ENCODE measurements around the gene DDAH1. TPM values are rescaled to one million over a fixed set of nuclear protein-coding genes. Genes with fewer than 3 reads are reported as not detected.

The DDAH1 gene
- total and polyA plus RNA-seq, 2 of the 8 experiments (the other 6 are each of a cell fraction or from before 2014, with no cell fraction given), result 22.8 to 54.5 TPM

GRCh38 chr1:85361606-85362296 lies 103.2 kb downstream of the DDAH1 start (continued):
- TF ChIP-seq E2F6 (IDR thresholded peaks at IDR 0.05), result no peak
